K562 (cell line): ENCODE data around the gene PTPN13. TPM values are rescaled to one million over a fixed set of nuclear protein-coding genes. Genes with fewer than 3 reads are reported as not detected.

Experiments used
- ATAC-seq: fragments of 200-7000 bp; cut with Tn5 transposase; 3 replicates; pipeline ENCODE4 v1.9.1; 2020; ENCODE audit warnings: moderate library complexity
- BruUV-seq: library from RNA; stranded (reverse); fragments of 400-500 nt; replicated peaks from 2 replicates; lab custom pipeline; 2021; lab: Mats Ljungman, UMichigan
- CTCF ChIA-PET: fragments of 300-600 bp; formaldehyde crosslinking; extraction: SDS; loops from one replicate; lab custom pipeline; 2021; ENCODE audit warnings: low intra/inter-chr PET ratio; lab: Yijun Ruan, JAX
- POLR2A ChIA-PET: fragments of 300-600, 350-650 bp; sonication (Branson Sonifier 250); formaldehyde crosslinking; extraction: SDS; loops from one replicate; lab custom pipeline; 2021; ENCODE audit warnings: antibody characterized with exemption, inconsistent platforms; lab: Yijun Ruan, JAX
- DNase-seq, 4 experiments: peaks; one replicate each; pipeline versions ENCODE4 v3.0.0 to v3.0.0-alpha.2; 2011 to 2018; ENCODE audit warnings: low spot score in 3 of 4, mixed read lengths in 3 of 4; ENCODE audit errors: extremely low read depth in 1 of 4
- FAIRE-seq: peaks from 2 replicates; lab custom pipeline; 2011; peaks lifted over from hg19 to GRCh38; lab: Jason Lieb, UNC
- H2AFZ ChIP-seq: 2 replicates; pipeline ENCODE4 v1.6.0; 2011; ENCODE audit warnings: low read depth, low read length, control low read depth, inconsistent platforms
- H3K27ac ChIP-seq: fragments of 200-600 bp; 3 replicates; pipeline ENCODE4 v1.8.0; 2011; ENCODE audit warnings: low read depth, mild to moderate bottlenecking, control low read depth, inconsistent platforms, low read length, moderate library complexity, mixed read lengths; ENCODE audit errors: extremely low read depth
- H3K27me3 ChIP-seq, 2 experiments: fragments of 300-600 bp in 1 of 2; 2 replicates in 1 of 2; 3 replicates in 1 of 2; pipeline versions ENCODE4 v1.6.0 to v1.8.0; 2011; ENCODE audit warnings: inconsistent platforms in 2 of 2, low read length in 2 of 2, mild to moderate bottlenecking in 1 of 2, mixed read lengths in 1 of 2, moderate library complexity in 1 of 2; ENCODE audit not compliant: control insufficient read depth in 2 of 2, insufficient read depth in 2 of 2
- H3K36me3 ChIP-seq: fragments of 300-600 bp; 3 replicates; pipeline ENCODE4 v1.8.0; 2011; ENCODE audit warnings: mild to moderate bottlenecking, low read length, inconsistent platforms; ENCODE audit not compliant: control insufficient read depth, insufficient read depth
- H3K4me1 ChIP-seq, 2 experiments: fragments of 200-600 bp in 1 of 2; replicated peaks in 1 of 2; 2 replicates in 1 of 2; 3 replicates in 1 of 2; pipeline versions ENCODE4 v1.5.1 to v1.8.0; 2011; ENCODE audit warnings: inconsistent platforms in 2 of 2, low read length in 2 of 2, mild to moderate bottlenecking in 1 of 2, mixed read lengths in 1 of 2, moderate library complexity in 1 of 2; ENCODE audit not compliant: control insufficient read depth in 2 of 2, insufficient read depth in 2 of 2
- H3K4me2 ChIP-seq: 2 replicates; pipeline ENCODE4 v1.6.1; 2011; ENCODE audit warnings: low read length, control low read depth, inconsistent platforms, mixed read lengths; ENCODE audit not compliant: insufficient read depth
- H3K4me3 ChIP-seq: fragments of 200-600 bp; sonication (generic), shearing (Covaris generic); 2 replicates; pipeline ENCODE4 v1.5.1; 2016; ENCODE audit warnings: control low read depth, inconsistent platforms
- H3K79me2 ChIP-seq: fragments of 200-600 bp; 3 replicates; pipeline ENCODE4 v1.8.0; 2011; ENCODE audit warnings: low read length, inconsistent platforms; ENCODE audit not compliant: control insufficient read depth, insufficient read depth
- H3K9ac ChIP-seq, 2 experiments: 2 replicates each; pipeline versions ENCODE4 v1.6.0 to v1.6.1; 2011; ENCODE audit warnings: low read depth in 2 of 2, low read length in 2 of 2, control low read depth in 1 of 2, inconsistent platforms in 1 of 2, mild to moderate bottlenecking in 1 of 2, mixed read lengths in 1 of 2; ENCODE audit not compliant: insufficient read depth in 1 of 2
- H3K9me1 ChIP-seq: one replicate; pipeline ENCODE4 v1.6.0; 2011; ENCODE audit warnings: inconsistent platforms, mild to moderate bottlenecking, low read length, moderate library complexity; ENCODE audit not compliant: control insufficient read depth, insufficient read depth
- H3K9me3 ChIP-seq: replicated peaks from 2 replicates; pipeline ENCODE4 v1.5.1; 2011; ENCODE audit warnings: low read depth, low read length, inconsistent platforms; ENCODE audit not compliant: control insufficient read depth, insufficient read depth
- H4K20me1 ChIP-seq: replicated peaks from 2 replicates; pipeline ENCODE4 v1.6.1; 2011; ENCODE audit warnings: low read length, inconsistent platforms, mixed read lengths; ENCODE audit not compliant: control insufficient read depth, insufficient read depth
- ELF4 ChIP-seq: fragments of 450-650 bp; formaldehyde crosslinking; IDR thresholded peaks from 2 replicates; pipeline ENCODE4 v1.4.0; 2022; ENCODE audit warnings: missing genetic modification characterization
- ZNF274 ChIP-seq: IDR thresholded peaks from 2 replicates; pipeline ENCODE4 v1.6.1; 2011; ENCODE audit warnings: low read depth, mild to moderate bottlenecking, low read length, moderate library complexity, borderline replicate concordance
- WGBS: fragments of 100-300 bp; shearing (Covaris generic); methylation state at CpG from one replicate; pipeline ENCODE4 v1.1.6; 2016; ENCODE audit warnings: low coverage, mixed read lengths; ENCODE audit not compliant: insufficient coverage; ENCODE audit errors: missing lambda C conversion rate; 5-methylcytosine and 5-hydroxymethylcytosine counted together
- in situ Hi-C: fragments of 300-500 bp; cut with MboI; formaldehyde crosslinking; loops from 4 replicates; pipeline ENCODE4 v1.15.0; 2018; ENCODE audit warnings: inconsistent platforms, mixed read lengths
- intact Hi-C: fragments of 100-400 bp; cut with micrococcal nuclease; formaldehyde crosslinking; loops from 2 replicates; pipeline ENCODE4 v1.14.2; 2022
- polyA plus RNA-seq, 8 experiments: library from polyadenylated mRNA; depleted of rRNA in 4 of 8; stranded (reverse) in 5 of 8; unstranded in 3 of 8; fragments of >200 nt; fragmentation: Nextera tagmentation in 2 of 8; fragmentation: Illumina TruSeq in 1 of 8; extraction: Ambion mirVana in 2 of 8; extraction: Trizol in 1 of 8; gene quantifications; 2 replicates each; pipeline versions ENCODE4 v1.2.1 to v1.2.3, GENCODE V29; 2011 to 2014; ENCODE audit warnings: inconsistent platforms in 1 of 8, missing spikeins in 1 of 8
- total RNA-seq, 7 experiments: library from RNA; depleted of rRNA in 6 of 7; stranded (reverse); fragments of >200 nt in 6 of 7; fragmentation: Illumina TruSeq in 2 of 7; extraction: Trizol in 2 of 7; gene quantifications; 2 replicates each; pipeline versions ENCODE4 v1.2.1 to v1.2.3, GENCODE V29; 2011 to 2021; ENCODE audit warnings: low replicate concordance in 1 of 7
- TF ChIP-seq, protein P1 (sequence below): fragments of 250-450 bp; sonication (Bioruptor Pico); IDR thresholded peaks from 2 replicates; pipeline ENCODE4 v1.4.0; 2020
- TF ChIP-seq, protein P2 (sequence below): fragments of 250-450 bp; sonication (Bioruptor Pico); IDR thresholded peaks from 2 replicates; pipeline ENCODE4 v1.8.0; 2022; ENCODE audit warnings: moderate library complexity, mild to moderate bottlenecking, inconsistent platforms
- TF ChIP-seq, protein P3 (sequence below): fragments of 450-650 bp; IDR thresholded peaks from 2 replicates; pipeline ENCODE4 v1.6.1; 2014; ENCODE audit warnings: low read depth, mild to moderate bottlenecking, moderate library complexity, borderline replicate concordance
- TF ChIP-seq, protein P4 (sequence below): fragments of 250-450 bp; sonication (Bioruptor Pico); IDR thresholded peaks from 2 replicates; pipeline ENCODE4 v1.6.1; 2021; ENCODE audit warnings: mild to moderate bottlenecking

The PTPN13 gene
- total and polyA plus RNA-seq, 9 of the 15 experiments (the other 6 are each of a cell fraction or from before 2014, with no cell fraction given) = 0.33 TPM; not detected in 8

DNA sequence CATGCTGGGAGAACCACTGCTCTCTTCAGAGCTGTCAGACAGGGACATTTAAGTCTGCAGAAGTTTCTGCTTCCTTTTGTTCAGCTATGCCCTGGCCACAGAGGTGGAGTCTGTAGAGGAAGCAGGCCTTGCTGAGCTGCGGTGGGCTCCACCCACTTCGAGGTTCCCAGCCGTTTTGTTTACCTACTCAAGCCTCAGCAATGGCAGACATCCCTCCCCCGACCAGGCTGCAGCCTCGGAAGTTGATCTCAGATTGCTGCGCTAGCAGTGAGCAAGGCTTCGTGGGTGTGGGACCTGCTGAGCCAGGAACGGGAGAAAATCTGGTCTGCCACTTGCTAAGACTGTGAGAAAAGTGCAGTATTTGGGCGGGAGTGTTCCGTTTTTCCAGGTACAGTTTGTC lies 136.2 kb downstream of the PTPN13 start:
- no peaks in the 10 kb centered on the region for H4K20me1 ChIP-seq
- H3K4me3 ChIP-seq = no peak overlapping the region
- H3K79me2 ChIP-seq = no peaks in the 10 kb centered on the region
- H3K36me3 ChIP-seq = no peaks in the 10 kb centered on the region
- WGBS = 0% methylated on average over 10 of the region's 10 CpGs
- no peak for FAIRE-seq
- H3K4me2 ChIP-seq = no peak overlapping the region
- no peak for TF ChIP-seq ELF4 (CRISPR knock-in tag)
- TF ChIP-seq, protein P1, sequence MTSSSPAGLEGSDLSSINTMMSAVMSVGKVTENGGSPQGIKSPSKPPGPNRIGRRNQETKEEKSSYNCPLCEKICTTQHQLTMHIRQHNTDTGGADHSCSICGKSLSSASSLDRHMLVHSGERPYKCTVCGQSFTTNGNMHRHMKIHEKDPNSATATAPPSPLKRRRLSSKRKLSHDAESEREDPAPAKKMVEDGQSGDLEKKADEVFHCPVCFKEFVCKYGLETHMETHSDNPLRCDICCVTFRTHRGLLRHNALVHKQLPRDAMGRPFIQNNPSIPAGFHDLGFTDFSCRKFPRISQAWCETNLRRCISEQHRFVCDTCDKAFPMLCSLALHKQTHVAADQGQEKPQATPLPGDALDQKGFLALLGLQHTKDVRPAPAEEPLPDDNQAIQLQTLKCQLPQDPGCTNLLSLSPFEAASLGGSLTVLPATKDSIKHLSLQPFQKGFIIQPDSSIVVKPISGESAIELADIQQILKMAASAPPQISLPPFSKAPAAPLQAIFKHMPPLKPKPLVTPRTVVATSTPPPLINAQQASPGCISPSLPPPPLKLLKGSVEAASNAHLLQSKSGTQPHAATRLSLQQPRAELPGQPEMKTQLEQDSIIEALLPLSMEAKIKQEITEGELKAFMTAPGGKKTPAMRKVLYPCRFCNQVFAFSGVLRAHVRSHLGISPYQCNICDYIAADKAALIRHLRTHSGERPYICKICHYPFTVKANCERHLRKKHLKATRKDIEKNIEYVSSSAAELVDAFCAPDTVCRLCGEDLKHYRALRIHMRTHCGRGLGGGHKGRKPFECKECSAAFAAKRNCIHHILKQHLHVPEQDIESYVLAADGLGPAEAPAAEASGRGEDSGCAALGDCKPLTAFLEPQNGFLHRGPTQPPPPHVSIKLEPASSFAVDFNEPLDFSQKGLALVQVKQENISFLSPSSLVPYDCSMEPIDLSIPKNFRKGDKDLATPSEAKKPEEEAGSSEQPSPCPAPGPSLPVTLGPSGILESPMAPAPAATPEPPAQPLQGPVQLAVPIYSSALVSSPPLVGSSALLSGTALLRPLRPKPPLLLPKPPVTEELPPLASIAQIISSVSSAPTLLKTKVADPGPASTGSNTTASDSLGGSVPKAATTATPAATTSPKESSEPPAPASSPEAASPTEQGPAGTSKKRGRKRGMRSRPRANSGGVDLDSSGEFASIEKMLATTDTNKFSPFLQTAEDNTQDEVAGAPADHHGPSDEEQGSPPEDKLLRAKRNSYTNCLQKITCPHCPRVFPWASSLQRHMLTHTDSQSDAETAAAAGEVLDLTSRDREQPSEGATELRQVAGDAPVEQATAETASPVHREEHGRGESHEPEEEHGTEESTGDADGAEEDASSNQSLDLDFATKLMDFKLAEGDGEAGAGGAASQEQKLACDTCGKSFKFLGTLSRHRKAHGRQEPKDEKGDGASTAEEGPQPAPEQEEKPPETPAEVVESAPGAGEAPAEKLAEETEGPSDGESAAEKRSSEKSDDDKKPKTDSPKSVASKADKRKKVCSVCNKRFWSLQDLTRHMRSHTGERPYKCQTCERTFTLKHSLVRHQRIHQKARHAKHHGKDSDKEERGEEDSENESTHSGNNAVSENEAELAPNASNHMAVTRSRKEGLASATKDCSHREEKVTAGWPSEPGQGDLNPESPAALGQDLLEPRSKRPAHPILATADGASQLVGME (CRISPR knock-in tag) = no peak
- no peak for TF ChIP-seq ZNF274
- TF ChIP-seq, protein P2, sequence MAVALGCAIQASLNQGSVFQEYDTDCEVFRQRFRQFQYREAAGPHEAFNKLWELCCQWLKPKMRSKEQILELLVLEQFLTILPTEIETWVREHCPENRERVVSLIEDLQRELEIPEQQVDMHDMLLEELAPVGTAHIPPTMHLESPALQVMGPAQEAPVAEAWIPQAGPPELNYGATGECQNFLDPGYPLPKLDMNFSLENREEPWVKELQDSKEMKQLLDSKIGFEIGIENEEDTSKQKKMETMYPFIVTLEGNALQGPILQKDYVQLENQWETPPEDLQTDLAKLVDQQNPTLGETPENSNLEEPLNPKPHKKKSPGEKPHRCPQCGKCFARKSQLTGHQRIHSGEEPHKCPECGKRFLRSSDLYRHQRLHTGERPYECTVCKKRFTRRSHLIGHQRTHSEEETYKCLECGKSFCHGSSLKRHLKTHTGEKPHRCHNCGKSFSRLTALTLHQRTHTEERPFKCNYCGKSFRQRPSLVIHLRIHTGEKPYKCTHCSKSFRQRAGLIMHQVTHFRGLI (CRISPR knock-in tag) = no peak
- TF ChIP-seq, protein P3, sequence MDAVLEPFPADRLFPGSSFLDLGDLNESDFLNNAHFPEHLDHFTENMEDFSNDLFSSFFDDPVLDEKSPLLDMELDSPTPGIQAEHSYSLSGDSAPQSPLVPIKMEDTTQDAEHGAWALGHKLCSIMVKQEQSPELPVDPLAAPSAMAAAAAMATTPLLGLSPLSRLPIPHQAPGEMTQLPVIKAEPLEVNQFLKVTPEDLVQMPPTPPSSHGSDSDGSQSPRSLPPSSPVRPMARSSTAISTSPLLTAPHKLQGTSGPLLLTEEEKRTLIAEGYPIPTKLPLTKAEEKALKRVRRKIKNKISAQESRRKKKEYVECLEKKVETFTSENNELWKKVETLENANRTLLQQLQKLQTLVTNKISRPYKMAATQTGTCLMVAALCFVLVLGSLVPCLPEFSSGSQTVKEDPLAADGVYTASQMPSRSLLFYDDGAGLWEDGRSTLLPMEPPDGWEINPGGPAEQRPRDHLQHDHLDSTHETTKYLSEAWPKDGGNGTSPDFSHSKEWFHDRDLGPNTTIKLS = no peak
- TF ChIP-seq, protein P4, sequence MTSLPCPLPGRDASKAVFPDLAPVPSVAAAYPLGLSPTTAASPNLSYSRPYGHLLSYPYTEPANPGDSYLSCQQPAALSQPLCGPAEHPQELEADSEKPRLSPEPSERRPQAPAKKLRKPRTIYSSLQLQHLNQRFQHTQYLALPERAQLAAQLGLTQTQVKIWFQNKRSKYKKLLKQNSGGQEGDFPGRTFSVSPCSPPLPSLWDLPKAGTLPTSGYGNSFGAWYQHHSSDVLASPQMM (CRISPR knock-in tag) = no peak
- ChIA-PET POLR2A (no interaction called here), CTCF (no interaction called here)
- peak; percentile 26; the same call in 1 of the 3 replicates for ATAC-seq
- in situ Hi-C loops (no loop called here), intact Hi-C loops (no loop called here)
- no peaks in the 10 kb centered on the region for H3K9me3 ChIP-seq
- no peaks in the 10 kb centered on the region; a peak in 1 of 5 replicates for H3K4me1 ChIP-seq
- H3K9ac ChIP-seq = no peak overlapping the region
- DNase-seq = peak in 1 of 4 experiments; percentile 3
- BruUV-seq = no TSS peak
- no peak overlapping the region for H3K27ac ChIP-seq
- no peak overlapping the region for H2AFZ ChIP-seq
- no peaks in the 10 kb centered on the region for H3K27me3 ChIP-seq
- H3K9me1 ChIP-seq = no peaks in the 10 kb centered on the region
